Ishikawa (cell line): ENCODE data around the gene RSPH9.

Source experiments
- CEBPB ChIP-seq: IDR thresholded peaks from 2 replicates; pipeline ENCODE4 v1.6.1; 2012
- EP300 ChIP-seq: IDR thresholded peaks from 2 replicates; pipeline ENCODE4 v1.6.1; 2012; ENCODE audit warnings: borderline replicate concordance
- FOXM1 ChIP-seq: IDR thresholded peaks from 2 replicates; pipeline ENCODE4 v1.6.1; 2012; ENCODE audit warnings: low read depth, borderline replicate concordance
- MAX ChIP-seq: IDR thresholded peaks from 2 replicates; pipeline ENCODE4 v1.6.1; 2012
- NFIC ChIP-seq: IDR thresholded peaks from 2 replicates; pipeline ENCODE4 v1.6.1; 2012
- RAD21 ChIP-seq: IDR thresholded peaks from 2 replicates; pipeline ENCODE4 v1.6.1; 2012; ENCODE audit warnings: low read depth
- TAF1 ChIP-seq: IDR thresholded peaks from 2 replicates; pipeline ENCODE4 v1.6.1; 2012; ENCODE audit warnings: low read depth, mild to moderate bottlenecking
- TCF12 ChIP-seq: IDR thresholded peaks from 2 replicates; pipeline ENCODE4 v1.6.1; 2012; ENCODE audit warnings: low read depth
- USF1 ChIP-seq: IDR thresholded peaks from 2 replicates; pipeline ENCODE4 v1.6.1; 2012
- YY1 ChIP-seq: IDR thresholded peaks from 2 replicates; pipeline ENCODE4 v1.6.1; 2012; ENCODE audit warnings: low read depth

- no peak for TF ChIP-seq FOXM1
- no peak for TF ChIP-seq CEBPB
- TF ChIP-seq YY1, result no peak
- TF ChIP-seq EP300, result no peak
- TF ChIP-seq NFIC, result no peak
- TF ChIP-seq TCF12, result no peak
- no peak for TF ChIP-seq MAX
- no peak for TF ChIP-seq RAD21
- TF ChIP-seq USF1, result no peak
- no peak for TF ChIP-seq TAF1
These were observed 19.3 kb upstream of the RSPH9 start for GRCh38 chr6:43625393-43625992.
